ENCODE measurements around the gene CSNK2B.

Gene CSNK2B

DNA sequence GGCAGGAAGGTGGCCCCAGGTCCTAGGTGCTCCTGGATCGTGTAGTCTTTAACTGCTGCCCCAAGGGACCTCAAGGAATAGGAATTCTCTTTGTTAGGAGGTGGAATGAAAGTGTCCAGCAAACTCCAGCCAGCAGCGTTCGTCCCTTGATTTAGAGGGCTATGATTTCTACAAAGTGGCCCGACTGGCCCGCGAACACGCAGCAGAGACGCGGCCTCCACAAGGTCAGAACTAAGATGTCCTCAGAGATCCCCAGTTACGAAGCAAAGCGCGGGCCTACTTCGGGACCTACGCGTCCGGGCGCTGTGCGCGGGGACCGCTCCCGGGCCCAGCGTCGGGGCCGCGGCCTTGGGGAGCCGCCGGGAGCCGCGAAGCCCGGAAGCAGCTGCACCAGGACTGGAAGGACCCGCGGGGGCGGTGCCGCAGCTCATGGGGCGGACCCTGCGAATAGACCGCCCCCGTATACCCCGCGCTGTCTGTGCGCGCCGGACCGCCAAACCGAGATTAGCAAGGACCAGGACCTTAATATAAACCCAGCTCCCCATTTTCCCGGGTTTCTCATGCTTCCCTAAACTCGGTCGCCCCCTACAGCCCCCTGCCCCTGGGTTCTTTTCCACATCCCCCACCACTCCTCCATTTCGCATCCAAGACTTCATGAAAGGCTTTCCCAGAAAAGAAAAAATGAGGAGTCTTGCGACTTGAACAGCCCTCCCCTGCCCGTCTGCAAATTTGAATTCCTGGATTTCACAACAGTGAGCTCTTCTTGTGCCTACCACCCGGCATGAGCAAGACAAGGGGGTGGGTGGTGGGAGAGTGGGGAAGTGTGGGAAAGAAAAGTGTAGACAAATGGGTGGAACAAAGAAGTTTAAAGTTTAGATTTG, 5.3 kb upstream of the CSNK2B start, which contains the start of gene C6orf47:
TSS of gene C6orf47 (minus strand) at position 398 of the 881 bp plus-strand sequence. CDS start 831 bp downstream, outside the sequence.
- peak; percentile 89 for DNase-seq (ENCODE audit: low spot score)

DNA sequence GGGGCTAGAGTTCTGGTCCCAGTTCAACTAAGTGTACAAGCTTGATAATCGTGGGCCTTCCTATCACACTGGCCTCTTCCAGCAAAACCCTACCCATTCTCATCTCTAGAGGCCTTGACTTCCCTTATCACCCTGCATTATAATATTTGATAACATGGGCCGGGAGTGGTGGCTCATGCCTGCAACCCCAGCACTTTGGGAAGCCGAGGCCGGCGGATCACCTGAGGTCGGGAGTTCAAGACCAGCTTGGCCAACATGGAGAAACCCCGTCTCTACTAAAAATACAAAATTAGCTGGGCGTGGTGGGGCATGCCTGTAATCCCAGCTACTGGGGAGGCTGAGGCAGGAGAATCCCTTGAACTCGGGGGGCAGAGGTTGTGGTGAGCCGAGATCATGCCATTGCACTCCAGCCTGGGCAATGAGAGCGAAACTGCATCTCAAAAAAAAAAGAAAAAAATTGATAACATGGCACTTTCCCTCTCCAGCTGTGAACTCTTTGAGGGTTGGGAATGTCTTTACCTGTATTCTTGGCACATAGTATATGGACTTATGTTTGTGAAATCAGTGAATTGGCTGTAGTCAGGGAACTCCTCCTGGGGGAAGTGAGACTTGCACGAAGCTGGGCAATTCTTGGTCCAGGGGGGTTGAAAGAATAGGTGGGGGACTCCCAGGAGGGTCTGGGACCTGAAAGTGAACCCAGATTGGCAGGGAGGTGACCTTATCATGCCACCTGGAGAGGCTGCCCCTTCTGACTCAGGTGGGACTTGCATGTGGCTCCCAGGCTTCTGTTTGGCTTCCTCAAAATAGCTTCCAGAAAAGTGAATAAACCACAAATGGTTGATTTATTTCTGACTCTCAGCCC, 4.4 kb upstream of the CSNK2B start:
- no peak for DNase-seq (ENCODE audit: low spot score)

DNA sequence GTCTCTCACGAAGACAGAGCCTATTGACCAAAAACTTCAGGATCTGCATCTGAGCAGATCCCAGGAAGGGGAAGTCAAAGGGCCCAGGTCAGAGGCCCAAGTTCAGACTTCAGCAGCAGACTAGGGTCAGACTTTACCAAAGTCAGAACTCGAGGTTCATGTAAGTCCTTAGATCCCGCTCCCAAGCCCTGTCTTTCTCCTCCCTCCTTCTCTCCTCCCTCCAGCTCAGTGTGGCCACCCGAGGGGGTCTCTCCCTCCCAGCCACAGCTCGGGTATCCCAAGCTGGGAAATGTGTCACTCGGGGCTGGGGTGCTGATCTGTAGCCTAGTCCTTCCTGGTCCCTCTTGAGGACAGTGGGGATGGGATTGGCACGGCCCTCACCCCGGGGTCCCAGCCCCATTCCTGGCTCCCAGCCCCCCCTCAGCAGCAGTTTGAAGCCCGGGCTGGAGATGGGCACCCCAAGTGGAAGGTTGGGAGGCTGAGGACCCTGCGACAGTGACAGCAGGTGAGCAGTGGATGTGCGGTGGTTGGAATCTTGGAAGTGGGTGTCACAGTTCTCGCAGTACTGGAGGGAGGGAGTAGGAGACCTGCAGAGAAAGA, 3.7 kb upstream of the CSNK2B start:
- no peak for DNase-seq (ENCODE audit: low spot score)

DNA sequence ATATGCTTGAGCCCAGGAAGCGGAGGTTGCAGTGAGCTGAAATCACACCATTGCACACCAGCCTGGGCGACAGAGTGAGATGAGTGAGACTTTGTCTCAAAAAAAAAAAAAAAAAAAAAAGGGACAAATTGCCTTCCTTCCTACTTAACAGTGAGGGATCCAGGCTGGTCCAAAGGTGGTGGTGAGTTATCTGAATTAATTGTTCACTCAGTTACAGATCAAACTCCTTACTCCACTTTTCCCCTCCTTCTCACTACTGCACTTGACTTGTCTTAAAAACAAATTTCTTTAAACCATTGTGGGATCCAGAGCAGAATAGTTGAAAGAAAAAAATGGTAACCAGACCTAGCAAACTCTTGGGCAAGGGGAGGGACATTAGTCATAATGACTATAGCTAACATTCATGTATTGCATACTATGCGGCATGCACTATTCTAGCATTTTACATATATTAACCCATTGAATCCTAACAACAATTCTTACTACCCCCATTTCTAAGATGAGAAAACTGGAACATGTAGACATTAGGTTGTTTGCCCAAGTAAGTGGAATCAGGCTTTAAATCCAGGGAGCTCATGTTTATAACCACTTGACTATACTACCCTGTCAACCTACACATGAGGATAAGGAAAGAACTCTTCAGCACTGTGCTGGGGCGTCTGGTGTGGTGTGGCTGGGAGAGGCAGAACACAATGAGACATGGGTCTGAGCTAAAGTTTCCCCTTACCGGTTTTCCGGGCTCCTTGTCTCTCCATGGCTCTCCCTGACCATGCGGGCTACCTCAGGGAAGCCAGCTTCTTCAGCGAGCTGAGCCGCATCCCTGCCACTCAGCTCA, 2.5 kb upstream of the CSNK2B start:
- DNase-seq (ENCODE audit: low spot score) = peak; percentile 36

DNA sequence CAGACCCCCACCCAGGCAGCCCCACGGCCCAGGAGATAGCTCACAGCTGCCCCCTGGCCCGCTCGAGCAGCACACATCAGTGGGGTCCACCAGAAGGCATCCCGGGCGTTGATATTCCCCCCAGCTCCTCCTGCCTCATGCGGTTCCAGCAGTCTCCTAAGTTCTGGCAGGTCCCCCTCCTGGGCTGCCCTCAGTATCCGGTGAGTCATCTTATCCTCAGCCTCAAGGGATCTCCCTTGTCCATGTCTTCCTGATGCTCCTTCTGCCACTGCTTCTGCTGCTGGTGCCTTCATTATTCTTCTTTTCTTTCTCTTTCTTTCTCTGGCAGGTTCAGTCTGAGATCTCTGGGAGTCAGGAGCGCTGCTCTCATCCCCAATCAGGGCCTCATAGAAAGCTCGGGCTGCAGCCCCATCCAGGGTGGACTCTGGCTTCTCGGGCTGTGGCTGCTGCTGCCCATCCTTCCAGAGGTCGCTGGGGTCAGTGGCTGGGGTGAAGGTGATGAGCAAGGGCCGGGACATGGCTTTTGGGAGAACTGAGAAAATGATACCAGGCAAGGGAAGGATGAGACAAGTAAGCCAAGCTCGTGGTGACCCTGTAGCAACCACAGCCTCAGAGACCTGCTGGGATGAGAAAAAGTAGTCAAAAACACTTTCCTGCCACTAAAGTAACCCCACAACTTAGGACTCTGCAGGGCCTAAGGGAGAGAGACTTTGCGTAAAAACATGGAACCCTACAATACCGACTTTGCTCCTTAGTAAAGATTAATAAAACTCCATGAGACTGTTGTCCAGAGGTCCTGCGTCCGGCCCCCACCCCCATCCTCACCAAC, 1.7 kb upstream of the CSNK2B start:
- DNase-seq (ENCODE audit: low spot score) = peak; percentile 82

DNA sequence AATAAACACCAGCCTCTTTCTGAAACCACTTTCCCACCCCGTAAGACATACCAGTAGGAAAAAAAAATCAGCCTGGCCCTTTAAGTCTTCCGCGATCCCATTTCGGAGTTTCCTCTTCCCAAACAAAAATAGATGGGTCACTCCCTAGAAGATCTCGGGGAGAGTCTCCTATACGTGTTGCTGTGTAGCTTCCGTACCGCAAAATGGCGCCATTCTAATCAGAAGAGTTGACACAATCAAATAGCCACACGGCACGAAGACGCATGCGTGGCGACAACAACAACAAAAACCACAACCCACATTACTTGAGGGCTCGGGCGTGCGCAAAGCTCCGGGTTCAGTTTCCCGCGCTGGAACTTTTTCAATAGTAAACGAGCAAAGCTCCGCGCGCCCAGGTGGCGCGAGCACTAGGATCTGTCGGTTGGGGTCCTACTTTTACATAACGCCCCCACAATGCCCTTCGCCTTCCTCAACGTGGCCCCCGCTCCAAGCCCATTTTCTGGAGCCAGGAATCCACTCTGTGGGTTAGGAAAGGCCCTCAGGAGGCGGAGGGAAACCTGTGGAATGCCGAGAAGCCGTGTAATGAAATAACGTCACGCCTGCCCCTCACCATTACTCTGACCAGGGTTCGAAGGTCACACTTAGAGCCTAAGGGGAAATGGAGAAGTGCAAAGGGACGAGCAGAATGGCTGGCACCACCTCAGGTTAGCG, 935 bp upstream of the CSNK2B start, which contains the start of gene GPANK1:
TSS of gene GPANK1 (minus strand) at position 208 of the 711 bp plus-strand sequence. CDS start 519 bp downstream, outside the sequence.
- peak; percentile 84 for DNase-seq (ENCODE audit: low spot score)

DNA sequence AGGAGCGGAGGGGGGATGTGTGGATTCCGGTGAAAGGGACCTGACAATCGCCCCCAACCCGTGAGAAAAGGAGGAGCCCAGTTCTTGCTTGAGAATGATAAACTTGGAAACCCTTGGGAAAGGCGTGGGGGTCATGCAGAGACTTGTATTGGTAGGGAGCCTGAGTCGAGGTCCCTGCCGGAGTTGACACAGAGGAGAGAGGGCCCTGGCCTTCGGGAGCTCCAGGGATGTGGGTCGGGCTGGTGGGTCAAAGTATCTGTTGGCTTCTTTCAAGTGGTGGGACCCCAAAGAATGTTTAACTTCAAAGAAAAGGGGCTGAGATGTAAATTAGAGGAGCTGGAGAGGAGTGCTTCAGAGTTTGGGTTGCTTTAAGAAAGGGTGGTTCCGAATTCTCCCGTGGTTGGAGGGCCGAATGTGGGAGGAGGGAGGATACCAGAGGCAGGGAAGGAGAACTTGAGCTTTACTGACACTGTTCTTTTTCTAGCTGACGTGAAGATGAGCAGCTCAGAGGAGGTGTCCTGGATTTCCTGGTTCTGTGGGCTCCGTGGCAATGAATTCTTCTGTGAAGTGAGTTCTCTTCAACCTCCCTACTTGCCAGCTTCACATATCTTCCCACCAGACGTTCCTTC, 571 bp downstream of the CSNK2B start:
- DNase-seq (ENCODE audit: low spot score) = no peak

DNA sequence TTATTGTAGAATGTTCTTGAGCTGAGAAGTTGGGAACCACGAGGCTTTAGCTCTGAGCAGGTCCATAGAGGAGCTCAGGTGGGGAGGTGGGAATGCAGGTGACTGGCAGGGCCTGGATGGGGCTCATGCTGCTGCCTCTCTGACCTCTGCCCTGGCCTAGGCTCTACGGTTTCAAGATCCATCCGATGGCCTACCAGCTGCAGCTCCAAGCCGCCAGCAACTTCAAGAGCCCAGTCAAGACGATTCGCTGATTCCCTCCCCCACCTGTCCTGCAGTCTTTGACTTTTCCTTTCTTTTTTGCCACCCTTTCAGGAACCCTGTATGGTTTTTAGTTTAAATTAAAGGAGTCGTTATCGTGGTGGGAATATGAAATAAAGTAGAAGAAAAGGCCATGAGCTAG, 3.8 kb downstream of the CSNK2B start, which contains the start of gene LY6G5B:
TSS of gene LY6G5B (plus strand) at position 301 of the 400 bp plus-strand sequence. CDS start 975 bp downstream, outside the sequence.
- DNase-seq (ENCODE audit: low spot score) = no peak

DNA sequence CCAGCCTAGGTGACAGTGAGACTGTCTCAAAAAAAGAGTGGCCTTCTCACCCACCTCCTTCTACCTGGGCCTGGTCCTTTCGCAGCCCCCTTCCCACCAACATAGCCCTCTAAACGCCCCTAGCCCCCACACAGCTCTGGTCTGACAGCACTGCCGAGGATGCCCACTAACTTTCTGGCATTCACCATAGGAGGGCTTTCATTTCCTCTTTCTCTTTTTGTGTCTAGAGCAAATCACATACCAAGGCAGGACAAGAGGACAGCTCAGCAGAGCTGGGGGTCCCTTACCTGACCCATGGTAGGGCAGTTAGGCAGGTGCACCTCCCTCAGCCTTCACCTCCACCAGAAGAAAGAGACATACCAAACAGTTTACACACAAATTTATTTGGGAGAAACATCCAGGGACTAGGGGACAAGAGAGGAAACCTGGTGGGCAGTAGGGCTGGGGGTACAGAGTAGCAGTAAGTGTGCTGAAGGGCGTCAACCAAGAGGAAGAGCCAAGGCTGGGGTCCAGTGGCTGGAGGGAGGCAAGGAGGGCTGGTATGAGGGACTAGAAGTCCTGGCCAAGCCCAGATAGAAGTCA, 10.5 kb downstream of the CSNK2B start:
- no peak for DNase-seq (ENCODE audit: low spot score)

DNA sequence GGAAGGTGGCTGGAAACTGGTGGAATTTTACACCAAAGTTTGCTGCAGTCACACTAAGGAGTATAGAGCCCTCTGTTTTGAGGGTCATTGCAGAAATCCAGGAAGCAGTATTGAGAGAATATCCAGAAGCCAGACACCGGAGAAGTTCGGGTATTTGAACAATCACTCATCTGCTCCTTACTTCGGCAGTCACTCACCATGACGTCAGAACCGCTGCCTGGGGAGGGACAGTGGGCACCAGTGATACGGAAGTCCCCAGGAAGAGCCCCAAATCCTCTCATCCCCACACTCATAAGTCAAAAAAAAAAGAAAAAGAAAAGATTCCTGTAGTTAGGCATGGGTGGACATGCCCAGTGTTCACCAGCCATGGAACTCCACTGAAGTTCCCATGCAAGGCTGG, 11.0 kb downstream of the CSNK2B start:
- no peak for DNase-seq (ENCODE audit: low spot score)

DNA sequence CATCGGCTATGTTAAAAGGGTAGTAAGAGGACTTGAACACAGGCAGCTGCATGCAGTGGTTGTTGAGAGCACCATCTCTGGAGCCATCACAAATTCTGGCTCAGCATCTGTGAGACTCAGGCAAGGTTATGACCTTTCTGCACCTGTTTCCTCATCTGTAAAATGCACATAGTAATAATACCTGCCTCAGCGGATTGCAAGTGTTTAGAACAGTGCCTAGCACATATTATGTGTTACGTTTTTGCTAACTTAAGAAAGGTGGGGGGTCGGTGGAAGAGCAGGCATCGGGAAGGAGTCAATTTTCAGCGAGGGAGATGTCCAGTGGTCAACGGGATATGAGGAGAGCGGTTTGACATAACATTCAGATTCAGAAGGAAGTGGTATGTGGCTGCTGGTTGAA, 12.1 kb downstream of the CSNK2B start:
- DNase-seq (ENCODE audit: low spot score) = no peak

DNA sequence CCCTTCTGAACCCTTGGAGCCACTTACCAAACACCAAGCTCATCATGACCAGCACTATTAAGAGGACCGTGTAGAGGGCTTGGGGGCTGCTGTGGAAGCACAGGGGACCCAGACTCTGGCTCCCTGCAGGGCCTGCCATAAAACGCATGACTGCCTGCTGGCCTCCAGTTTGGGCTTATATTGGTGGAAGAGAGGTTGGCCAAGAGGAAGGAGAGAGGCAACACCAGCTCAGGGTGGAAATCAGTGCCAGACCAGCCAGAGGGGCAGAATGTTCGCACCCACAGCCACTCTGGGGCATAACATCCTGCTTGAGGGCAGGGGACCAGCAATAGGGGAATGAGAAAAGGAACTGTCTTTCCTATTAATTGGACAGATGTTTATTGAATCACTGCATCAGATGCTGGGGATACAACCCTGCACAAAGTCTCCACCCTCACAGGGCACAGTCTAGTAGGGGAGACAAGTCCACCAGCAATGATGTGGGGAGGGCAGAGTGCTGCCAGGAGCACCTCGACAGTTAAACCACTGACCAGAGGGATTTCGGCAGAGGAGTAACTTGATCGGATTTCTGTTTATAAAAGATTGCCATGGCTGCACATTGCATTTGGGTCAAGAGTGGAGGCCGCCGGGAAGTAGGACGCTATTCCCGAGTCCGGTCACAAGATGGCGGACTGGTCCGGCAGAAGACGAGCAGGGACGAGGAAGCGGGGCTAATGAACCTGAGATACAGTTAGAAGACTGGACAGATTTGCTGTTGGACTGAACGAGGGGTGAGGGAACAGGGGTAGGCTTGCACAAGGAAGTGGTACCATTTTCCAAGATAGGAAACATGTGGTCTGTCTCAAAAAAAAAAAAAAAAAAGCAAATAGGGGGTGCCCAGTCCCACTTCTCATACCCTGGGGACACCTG, 14.6 kb downstream of the CSNK2B start, which contains the start of gene LY6G5C:
TSS of gene LY6G5C (minus strand) at position 842 of the 909 bp plus-strand sequence. CDS start at position 148, 694 bp downstream.
- peak; percentile 90 for DNase-seq (ENCODE audit: low spot score)

DNA sequence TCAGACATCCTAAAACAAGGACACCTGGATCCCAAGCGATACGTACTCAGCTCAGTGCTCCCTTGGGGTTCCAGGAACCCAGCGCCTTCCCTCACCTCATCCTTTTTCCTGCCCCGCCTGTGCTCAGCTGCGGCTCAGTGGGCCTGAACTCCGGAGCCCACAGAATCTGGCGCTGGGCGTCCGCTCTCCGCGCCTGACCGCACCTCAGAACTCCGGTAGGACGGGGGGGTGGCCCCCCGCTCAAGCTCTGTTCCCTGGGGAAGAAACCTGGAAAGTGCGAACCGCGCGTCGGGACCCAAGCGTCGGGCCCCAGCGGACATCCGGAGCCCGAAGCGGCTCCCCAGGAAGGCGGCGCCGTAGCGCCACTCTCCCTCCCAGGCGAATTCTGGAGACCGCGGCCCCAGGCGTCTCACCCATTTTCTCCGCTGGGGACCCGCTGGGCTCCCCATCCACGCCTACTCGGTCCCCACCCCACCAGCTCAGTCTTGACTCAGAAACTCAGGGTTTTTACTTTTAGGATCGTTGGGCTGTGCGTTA, 15.3 kb downstream of the CSNK2B start:
- DNase-seq (ENCODE audit: low spot score) = peak; percentile 57

DNA sequence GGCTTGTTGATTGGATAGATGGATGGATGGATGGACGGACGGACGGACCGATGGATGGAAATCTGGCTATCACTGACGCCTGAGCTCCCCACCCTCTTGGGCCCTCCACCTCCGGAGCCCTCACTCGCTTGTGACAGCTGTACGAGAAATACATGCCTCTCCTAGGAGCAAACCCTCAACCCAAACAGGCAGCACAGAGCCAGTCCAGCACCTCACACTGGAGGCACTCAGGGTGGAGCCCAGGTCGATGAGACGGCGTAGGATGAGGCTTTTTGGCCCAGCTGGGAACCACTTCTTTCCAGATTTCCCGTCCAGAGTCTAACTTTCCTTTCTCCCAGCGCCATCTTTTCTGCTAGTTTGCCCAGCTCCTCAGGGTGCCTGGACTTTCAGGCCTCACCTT, 17.7 kb downstream of the CSNK2B start:
- DNase-seq (ENCODE audit: low spot score) = no peak

DNA sequence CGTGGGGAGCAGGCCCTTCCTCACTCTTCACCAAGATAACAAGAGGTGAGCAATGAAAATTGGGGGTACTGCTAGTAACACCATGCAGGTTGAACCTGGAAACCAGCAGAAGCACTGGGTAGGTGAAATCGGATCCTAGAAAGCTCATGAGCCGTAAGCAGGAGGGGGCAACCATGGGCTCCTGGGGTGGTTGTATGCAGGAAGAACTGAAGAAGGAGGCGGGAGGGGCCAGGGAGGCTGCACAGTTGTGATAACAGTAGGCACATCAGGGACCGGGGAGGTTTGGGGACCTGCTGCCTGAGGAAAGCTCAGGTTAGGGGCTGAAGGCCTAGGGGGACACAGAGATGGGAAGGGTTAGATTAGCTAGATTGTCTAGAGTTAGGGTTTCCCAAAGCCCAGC, 20.6 kb downstream of the CSNK2B start:
- DNase-seq (ENCODE audit: low spot score) = no peak

DNA sequence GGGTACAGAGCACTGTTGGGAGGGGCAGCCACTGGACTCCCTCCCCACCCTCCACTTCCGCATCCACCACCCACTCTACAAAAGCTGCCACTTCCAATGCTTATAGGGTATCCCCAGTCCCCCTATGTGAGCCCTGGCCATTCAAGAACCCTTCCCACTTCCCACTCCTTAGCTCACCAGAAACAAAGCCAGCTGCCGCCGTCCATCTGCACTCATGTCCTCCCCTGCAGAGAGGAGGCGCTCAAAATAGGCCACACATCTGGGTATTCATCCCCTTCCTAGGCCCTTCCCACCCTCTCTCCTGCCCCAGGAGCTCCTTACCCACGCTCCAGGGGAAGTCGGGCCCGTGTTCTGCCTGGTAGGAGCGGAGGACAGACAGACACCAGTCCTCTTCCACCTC, 21.4 kb downstream of the CSNK2B start:
- no peak for DNase-seq (ENCODE audit: low spot score)

All from AG08396 (cell line).